GM19452 (cell line): ENCODE measurements around the gene NR3C2.
"Not testable (repeated sequence)": the region's sequence is repeated elsewhere in the genome, so short reads cannot be mapped to it uniquely, and the experiment has no call there.

ENCODE experiments used
- ATAC-seq: cut with Tn5 transposase; IDR thresholded peaks from one replicate; pipeline ENCODE4 v1.9.1; 2021; ENCODE audit not compliant: unreplicated experiment

NR3C2 gene

DNA sequence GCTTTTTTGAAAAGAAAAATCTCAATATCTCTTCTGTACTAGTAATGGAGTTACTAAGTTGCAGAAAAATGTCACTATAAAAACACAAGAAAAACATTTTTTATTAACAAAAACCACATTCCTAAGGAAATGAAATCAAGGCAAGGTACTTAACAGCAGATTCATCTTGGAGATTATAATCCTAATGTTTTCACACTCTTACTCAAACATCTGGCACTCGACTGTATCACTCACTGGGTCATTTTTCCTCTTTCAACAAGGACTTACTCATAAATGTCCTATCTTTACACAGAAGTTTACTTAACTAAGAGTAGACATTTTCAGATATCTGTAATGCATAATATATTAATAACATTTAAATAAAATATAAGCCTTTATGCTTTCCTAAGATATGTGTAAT lies 216.6 kb downstream of the NR3C2 start:
- no peak for ATAC-seq

DNA sequence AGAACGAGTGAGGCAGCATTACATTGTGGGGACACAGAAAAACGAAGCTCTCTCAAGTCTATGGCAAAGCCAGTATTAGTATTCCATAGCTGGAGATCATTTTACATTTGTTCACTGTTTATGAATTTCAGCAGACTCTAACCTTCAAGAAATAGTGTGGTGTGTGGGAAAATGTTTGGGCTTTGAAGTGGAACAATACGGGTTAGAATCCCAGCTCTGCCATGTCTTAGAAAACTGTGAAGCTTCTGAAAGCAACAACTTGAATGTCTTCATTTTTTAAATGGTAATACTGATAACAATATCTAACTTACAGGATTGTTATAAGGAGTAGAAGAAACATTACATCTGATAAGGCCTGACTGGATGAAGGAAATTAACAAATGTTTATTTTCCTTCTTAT lies 217.7 kb downstream of the NR3C2 start:
- no peak for ATAC-seq

DNA sequence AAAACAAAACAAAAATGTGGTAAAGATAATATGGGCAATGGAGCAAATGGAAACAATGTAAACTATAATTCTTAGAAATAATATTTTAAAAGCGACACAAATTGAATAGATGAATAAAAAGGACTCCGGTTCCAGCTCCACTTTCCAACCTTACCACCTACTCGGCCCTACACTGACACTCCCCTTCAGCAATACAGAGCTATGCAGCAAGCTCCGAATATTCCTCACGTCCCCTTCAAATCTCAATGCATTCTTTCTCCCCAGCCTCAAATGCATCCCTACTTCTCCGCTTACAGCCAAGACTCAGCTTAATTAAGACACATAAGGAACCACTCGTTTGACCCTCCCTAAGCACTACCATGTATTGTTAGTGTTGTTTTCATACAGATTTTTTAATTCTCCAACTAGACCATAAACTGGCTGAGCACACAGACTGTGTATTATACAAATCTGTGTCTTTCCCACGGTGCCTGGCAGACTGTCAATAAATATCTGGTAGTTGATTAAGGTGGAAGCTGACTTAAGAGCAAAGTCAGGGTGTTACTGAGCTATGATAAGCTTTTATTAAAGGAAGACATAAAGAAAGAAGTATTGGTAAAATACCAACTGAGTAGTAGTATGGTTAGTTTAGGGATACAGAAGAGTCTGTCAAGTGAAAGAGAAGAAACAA lies 219.1 kb downstream of the NR3C2 start:
- no peak for ATAC-seq

DNA sequence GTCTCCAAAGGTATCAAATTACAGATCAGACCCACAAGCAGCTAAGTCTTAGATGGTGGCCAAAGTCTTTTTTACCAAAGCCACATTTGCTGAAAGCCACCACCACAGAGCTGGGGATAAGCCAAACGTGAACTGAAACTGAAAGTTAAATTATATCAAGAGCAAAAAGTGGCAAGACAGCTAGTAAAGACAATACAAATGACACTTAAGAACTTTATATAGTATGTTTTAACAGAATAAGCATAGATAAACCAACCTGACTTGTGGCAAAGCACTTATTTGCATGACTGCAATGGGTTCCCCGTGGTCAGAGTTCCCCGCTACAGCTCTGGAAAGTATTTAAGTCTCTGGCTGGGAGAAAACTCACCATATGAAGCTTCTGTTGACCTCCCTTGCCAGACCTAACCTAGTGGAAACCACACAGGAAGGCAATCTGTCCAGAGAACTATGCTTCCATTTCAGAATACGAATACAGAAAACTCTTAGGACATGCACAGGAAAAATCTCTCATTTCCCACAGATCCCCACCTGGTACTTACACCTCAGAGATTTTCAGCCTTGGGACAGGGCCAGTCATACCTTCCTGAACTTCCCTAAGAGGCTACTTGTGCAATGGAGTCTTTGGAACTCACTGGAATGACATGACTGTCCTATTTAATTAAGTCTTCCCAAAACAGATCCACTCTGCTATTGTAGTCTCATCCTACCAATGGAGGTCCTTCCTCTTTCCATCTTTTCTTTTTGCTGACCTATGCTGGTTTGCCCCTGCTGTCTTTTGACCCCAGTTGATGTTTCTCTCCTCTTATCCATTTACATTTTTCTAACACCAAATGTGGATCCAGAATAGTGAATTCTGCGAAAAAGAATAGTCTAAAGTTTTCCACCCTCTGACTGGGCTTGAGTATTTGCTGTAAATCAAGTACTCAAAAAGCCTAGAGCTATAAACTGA lies 225.1 kb downstream of the NR3C2 start:
- peak; percentile 94 for ATAC-seq

DNA sequence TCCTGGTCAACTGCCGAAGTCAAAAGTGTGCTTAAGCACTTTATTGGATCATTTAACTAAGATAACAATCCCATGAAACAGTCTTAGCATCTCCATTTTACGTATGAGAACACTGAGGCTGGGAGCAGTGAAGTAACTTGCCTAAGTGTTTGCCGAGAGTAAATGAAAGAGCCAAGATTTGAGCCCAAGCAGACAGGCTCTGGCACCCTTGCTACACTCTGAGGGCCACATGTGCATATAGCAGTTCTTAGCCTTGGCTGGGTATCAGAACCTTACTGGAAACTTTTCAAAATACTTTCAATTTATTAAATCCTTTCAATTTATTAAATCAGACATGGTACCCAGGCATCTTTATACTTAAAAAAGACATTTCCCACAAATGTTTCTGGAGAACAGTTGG lies 225.9 kb downstream of the NR3C2 start:
- ATAC-seq = no peak

DNA sequence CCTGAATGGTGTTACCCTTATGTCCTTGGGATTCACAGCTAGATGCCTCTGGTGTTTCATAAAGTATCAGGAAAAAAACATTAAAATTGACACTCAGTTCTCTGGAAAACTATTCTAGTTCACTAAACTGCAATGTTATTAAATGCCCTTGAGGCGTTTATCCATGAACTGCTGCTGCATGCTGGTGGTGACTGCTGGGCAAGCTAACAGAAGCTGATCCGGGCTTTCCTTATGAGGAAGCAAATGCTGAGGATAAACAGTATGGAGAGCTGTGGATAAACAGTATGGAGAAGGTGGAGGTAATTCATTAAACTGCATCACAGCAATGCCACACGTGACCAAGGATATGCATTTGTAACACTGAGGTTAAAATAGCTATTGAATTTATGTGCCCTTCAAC lies 227.0 kb downstream of the NR3C2 start:
- no peak for ATAC-seq

DNA sequence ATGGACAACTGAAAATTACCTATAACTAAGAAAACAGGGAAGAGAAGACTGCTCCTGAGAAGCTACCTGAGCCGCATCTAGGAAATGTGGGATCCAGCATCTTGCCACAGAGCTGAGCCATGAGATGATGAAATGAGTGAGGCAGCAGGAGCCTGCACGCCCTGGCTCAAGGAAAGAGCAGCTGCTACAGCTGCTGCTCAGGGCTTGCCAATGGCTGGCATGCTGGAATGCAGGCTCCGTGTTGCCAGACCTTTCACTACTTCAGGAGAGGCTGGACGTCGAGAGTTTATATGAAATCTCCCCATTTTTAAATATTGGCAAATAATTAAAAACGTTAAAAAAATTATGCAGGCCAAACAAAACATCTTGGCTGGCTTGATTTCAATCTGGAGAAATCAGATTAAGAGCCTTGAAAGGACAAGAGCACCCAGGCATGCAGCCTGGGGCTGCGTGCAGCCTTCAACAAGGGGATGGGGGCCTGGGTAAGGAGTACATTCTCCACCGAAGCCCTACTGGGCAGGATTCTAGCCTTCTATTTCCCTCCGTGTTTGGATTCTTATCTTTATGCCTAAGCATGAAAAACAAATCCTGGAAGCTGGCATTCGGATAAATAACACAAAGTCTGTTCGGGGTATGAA lies 227.6 kb downstream of the NR3C2 start:
- no peak for ATAC-seq

DNA sequence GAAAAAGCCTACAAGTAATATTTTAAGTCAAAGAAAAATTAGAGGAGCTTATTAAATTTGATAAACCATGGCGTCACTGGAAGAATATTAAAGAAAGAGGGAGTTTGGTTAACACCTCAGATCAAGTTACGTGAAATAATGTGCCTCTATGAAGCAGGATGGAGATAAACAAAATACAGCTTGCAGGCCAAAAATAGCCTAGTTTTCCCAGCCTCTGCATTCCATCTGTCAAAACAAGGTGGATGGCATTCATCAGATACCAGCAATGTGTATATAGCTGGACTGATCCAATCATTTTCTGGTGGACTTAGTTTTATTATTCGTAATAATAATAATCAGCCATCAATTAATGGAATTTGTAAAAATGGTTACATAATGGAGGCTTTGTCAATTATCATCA lies 230.7 kb downstream of the NR3C2 start:
- no peak for ATAC-seq

DNA sequence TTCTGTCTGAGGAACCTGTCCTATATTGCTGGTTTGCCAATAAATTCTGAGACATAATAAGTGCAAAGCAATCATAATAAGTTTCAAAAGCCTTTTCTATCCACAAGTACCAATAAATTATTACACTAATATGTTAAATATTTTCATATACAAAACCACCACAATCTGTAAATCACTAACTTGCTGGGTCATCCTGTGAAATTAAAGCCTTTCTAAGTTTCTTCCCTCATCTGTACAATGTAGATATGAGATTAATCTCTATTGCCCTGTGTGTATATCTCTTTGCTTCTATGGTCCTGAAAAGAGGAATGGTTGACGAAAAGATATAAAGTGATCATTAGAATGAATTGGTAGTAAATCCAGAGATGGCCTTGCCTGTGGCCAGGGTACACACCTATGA lies 231.6 kb downstream of the NR3C2 start:
- no peak for ATAC-seq

DNA sequence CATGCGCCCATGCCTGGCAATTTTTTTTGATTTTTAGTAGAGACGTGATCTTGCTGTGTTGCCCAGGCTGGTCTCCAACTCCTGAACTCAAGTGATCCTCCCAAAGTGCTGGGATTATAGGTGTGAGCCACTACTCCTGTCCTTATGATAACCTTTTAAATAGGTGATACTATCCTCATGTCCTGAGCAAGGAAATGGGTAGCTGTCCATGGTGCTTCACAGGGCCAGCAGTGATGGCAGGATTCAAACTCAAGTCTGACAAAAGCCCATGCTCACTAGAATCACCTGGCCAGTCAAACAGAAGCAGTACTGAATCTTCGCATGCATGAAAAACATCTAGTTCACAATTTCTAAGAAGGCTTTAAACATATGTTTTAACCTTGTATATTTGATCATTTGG lies 235.1 kb downstream of the NR3C2 start:
- no peak for ATAC-seq

DNA sequence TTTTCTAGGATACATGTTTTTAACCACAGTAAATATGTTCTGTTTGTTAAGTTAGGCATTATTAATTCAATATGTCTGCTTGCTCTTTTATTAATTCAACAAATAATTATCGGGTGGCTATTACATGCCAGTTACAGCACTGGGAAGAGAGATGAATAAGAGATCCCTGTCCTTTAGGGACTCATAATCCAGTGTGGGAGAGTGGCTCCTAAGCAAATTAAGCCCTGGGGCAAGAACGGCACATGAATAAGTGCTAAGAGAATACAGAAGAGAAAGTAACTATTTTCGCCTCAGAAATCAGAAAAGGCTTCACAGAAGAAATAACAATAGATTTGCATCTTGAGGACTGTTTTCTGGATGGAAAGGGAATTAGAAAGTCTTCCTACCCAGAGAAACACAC lies 236.7 kb downstream of the NR3C2 start:
- ATAC-seq = no peak

DNA sequence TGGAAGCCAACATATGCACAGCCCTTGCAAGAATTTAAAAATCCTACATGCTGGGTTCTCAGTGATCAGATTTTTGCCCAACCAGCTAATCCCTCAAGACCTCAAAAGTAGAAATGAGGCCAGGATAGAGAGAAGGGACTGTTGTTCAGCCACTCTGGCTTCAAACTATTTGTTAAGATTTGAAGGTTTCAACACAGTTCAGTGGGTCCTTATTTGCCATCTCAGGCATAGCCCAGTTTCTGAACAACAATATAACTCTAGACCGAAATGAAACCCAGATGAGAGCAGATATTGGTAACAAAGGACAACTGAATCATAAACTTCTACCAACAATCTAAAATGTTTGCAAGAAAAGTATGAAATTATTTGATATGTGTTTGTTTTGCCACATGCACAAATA lies 237.3 kb downstream of the NR3C2 start:
- no peak for ATAC-seq

DNA sequence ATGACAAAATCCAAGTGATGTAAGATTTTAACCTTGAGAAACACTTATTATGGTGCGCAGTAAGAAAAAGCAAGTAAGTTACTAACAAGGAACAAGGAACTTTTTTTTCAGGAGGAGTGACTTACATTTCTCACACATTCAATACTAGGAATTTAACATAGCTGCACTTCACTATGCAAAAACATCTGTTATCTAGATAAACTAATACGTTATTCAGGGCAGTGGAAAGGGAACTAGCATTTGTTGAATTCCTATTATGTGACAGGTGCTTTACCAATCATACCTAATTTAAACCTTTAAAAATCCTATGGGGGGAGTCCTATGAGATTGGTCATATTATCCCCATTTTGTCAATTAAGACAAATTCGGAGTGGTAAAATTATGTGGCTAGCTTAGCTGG lies 238.0 kb downstream of the NR3C2 start:
- ATAC-seq = no peak

DNA sequence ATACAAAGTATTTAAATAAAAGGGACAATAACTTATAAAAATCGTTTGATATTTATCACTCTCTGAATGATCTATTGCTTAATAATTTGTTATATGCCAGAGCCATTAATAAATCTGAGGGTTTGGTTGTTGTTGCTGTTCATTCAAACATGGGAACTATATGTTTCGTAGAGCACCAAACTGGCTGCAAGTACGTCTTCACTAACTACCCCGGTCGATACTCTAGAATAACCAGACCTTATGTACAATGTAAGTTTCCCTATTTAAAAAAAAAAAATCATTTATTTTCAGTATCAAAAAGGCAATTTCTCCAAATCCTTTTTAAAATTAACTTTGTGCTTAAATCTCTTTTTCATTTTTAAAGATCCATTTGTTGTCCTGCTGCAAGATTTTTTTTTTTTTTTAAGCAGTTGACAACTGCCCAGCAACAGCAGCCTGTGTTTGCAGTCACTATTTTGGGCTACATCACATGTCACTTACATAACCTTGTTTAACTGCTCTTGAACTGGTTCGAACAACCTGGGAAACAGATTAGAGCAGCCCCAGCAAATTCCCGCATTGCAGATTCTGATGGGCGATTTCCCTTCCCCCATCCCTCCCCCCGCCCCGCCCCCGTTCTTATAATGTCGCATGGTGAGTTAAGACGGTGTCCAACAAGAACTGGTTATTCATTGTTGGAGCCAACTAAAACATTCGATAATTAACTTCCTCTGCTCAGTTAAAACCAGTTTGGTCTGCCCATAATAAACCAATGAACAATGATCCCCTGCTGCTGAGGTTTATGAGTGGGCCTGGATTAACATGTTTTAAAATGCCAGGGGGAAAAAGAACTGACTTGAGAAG lies 238.9 kb downstream of the NR3C2 start:
- ATAC-seq = no peak

DNA sequence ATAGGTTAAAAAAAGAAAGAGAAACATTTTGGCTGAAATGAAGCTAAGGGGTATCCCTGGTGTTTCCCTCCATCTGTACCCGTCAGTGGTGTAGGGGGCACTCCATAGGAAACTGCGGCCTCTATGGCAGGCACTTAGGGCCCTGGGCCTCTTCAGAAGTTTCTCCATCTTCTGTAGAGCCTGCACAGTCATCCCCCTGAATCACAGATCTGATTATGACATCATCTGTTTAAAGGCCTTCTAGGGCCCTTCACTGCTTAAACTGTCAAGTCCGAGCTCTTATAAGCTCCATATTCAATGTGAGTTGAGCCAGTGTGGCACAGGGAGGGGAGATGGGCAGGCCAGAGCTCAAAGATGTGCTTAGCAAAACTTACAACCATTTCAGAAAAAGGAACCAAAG lies 241.3 kb downstream of the NR3C2 start:
- ATAC-seq = no peak

DNA sequence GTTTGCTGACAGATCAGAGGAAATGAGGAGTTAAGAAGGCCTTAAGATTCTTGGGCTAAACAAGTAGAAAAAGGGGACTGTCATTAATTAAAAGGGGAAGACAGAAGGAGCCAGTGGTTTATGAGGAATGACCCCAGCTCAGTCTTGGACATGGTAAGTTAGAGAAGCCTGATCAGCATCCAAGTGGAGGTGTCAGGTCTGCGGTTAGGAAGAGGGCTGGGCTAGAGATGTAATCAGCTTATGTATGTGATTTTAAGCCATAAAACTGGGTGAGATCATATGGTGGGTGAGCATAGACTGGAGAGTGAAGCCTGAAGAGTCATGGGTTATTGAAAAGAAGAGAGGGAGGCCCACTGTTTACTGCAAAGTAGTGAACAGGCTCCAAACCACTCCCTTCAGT lies 246.1 kb downstream of the NR3C2 start:
- no peak for ATAC-seq

DNA sequence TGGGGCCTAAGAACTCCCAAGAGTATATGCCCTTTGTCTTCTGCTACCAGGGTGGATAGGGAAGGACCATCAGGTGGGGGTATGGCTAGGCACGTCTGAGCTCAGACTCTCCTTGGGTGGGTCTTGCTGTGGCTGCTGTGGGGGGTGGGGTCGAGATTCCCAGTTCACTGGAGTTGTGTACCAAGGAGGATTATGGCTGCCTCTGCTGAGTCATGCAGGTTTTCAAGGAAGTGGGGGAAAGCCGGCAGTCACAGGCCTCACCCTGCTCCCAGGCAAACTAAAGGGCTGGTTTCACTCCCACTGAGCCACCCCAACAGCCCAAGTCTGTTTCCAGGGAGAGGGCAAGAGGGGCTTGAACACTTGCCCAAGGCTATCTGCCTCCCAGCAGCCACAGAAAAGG lies 249.7 kb downstream of the NR3C2 start:
- no peak for ATAC-seq

DNA sequence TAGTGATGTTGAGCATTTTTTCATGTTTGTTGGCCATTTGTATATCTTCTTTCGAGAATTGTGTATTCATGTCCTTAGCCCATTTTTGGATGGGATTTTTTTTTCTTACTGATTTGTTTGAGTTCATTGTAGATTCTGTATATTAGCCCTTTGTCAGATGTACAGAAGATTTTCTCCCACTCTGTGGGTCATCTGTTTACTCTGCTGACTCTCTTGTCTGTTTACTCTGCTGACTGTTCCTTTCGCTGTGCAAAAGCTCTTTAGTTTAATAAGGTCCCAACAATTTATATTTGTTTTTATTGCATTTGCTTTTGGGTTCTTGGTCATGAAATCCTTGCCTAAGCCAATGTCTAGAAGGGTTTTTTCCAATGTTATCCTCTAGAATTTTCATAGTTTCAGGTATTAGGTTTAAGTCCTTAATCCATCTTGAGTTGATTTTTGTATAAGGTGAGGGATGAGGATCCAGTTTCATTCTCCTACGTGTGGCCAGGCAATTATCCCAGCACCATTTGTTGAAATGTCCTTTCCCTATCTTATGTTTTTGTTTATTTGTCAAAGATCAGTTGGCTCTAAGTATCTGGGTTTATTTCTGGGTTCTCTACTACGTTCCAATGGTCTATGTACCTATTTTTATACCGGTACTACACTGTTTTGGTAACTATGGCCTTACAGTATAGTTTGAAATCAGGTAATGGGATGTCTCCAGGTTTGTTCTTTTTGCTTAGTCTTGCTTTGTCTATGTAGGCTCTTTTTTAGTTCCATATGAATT lies 254.6 kb downstream of the NR3C2 start:
- ATAC-seq = not testable (repeated sequence)

DNA sequence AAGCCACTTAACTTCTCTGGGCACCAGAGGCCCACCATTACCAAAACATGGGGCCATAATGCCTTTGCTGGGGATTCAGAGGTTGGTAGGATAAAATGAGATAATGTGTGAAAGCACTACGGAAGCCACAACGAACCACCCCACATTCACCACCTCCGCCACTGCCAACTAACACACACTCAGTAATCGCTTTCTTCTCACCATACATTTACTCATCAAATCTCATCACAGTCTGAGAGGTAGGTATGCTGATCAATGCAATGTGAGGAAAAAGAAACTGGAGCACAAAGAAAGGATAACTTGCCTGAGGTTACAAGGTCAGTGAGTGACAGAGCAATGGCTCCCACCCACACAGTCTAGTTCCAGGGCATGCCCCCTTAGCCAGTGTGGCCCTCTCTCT lies 257.3 kb downstream of the NR3C2 start:
- no peak for ATAC-seq

DNA sequence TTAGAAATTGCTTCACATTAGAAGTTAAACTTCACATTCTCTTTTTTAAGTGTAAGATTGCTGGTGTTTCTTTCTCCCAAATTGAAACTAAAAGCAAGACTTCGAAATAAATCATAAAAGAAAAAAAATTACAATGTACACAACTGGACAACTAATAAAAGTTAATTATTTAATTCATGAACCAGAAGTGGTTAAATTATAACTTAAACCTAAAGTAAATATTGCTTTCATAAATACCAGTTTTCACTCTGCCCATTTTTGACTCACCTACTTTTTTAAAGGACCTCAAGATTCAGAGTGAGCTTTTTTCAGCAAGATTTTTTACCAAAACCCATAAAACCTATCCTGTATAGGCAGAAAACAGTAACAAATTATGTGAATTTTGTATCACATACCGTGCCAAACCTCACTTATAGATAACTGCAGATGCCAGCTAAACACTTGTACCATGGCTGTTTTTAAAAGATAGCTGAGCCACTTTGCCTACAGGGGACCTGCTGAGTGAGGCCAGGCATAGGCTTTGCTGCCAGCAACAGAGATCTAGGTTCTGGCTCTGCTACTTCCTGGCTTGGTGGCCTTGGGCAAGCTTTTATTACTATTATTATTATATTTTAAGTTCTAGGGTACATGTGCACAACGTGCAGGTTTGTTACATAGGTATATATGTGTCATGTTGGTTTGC lies 259.8 kb downstream of the NR3C2 start:
- ATAC-seq = no peak
